OCI-LY7 (cell line): ENCODE results near the gene VPS37D. TPM values are rescaled to one million over a fixed set of nuclear protein-coding genes. Genes with fewer than 3 reads are reported as not detected.

Source experiments
- BruUV-seq: library from RNA; stranded (reverse); fragments of 400-500 nt; replicated peaks from 2 replicates; lab custom pipeline; 2021; lab: Mats Ljungman, UMichigan
- CTCF ChIA-PET: fragments of 300-600 bp; sonication (Branson Sonifier 250); formaldehyde crosslinking; loops from one replicate; lab custom pipeline; 2022; ENCODE audit warnings: antibody characterized with exemption; ENCODE audit not compliant: unreplicated experiment; lab: Charles Lee
- POLR2A ChIA-PET: fragments of 300-600 bp; sonication (Branson Sonifier 250); formaldehyde crosslinking; loops from one replicate; lab custom pipeline; 2022; ENCODE audit warnings: antibody characterized with exemption; lab: Charles Lee
- DNase-seq: peaks from one replicate; pipeline ENCODE4 v3.0.0-alpha.2; 2015; ENCODE audit warnings: low spot score
- H2AFZ ChIP-seq: fragments of 200-600 bp; sonication (generic), shearing (Covaris generic); 2 replicates; pipeline ENCODE4 v1.6.1; 2014; ENCODE audit warnings: mild to moderate bottlenecking, antibody characterized with exemption, low read length, moderate library complexity
- H3K27ac ChIP-seq: fragments of 200-600 bp; sonication (generic); 2 replicates; pipeline ENCODE4 v1.5.1; 2014; ENCODE audit warnings: mixed run types, low read depth, mild to moderate bottlenecking, moderate library complexity, low read length, inconsistent platforms; ENCODE audit not compliant: poor library complexity, severe bottlenecking
- H3K36me3 ChIP-seq: fragments of 200-600 bp; sonication (generic); 2 replicates; pipeline ENCODE4 v1.6.1; 2014; ENCODE audit warnings: mild to moderate bottlenecking, antibody characterized with exemption, low read length, moderate library complexity, mixed read lengths; ENCODE audit not compliant: insufficient read depth
- H3K4me1 ChIP-seq: fragments of 200-600 bp; sonication (generic); 2 replicates; pipeline ENCODE4 v1.5.1; 2014; ENCODE audit warnings: mild to moderate bottlenecking, low read length; ENCODE audit not compliant: insufficient read depth, poor library complexity, severe bottlenecking
- H3K4me2 ChIP-seq: fragments of 200-600 bp; sonication (generic); 2 replicates; pipeline ENCODE4 v1.6.1; 2014; ENCODE audit warnings: mild to moderate bottlenecking, low read length
- H3K4me3 ChIP-seq: fragments of 200-600 bp; sonication (generic); 2 replicates; pipeline ENCODE4 v1.5.1; 2014; ENCODE audit warnings: mild to moderate bottlenecking, low read depth, low read length; ENCODE audit not compliant: poor library complexity, severe bottlenecking
- H3K79me2 ChIP-seq: fragments of 200-600 bp; sonication (generic); 2 replicates; pipeline ENCODE4 v1.6.1; 2016; ENCODE audit warnings: low read depth, mild to moderate bottlenecking, low read length, moderate library complexity, mixed read lengths; ENCODE audit not compliant: insufficient read depth
- H3K9me2 ChIP-seq: fragments of 200-600 bp; sonication (generic); 2 replicates; pipeline ENCODE4 v1.6.1; 2016; ENCODE audit warnings: mild to moderate bottlenecking, low read length, mixed read lengths; ENCODE audit not compliant: insufficient read depth
- H3K9me3 ChIP-seq: fragments of 200-600 bp; sonication (generic); 2 replicates; pipeline ENCODE4 v1.6.1; 2014; ENCODE audit warnings: mild to moderate bottlenecking, mixed run types, low read length, mixed read lengths
- H4K20me1 ChIP-seq: fragments of 200-600 bp; sonication (generic); 2 replicates; pipeline ENCODE4 v1.6.1; 2014; ENCODE audit warnings: mild to moderate bottlenecking, antibody characterized with exemption, low read length, moderate library complexity, mixed read lengths; ENCODE audit not compliant: insufficient read depth
- EZH2phosphoT487 ChIP-seq: fragments of 200-600 bp; sonication (generic); IDR thresholded peaks from 2 replicates; pipeline ENCODE4 v1.6.1; 2018; ENCODE audit warnings: low read depth, borderline replicate concordance, mild to moderate bottlenecking, mixed run types, antibody characterized with exemption, low read length, moderate library complexity, mixed read lengths
- intact Hi-C: fragments of 100-400 bp; cut with micrococcal nuclease; formaldehyde crosslinking; loops from one replicate; pipeline ENCODE4 v1.10.0; 2022; ENCODE audit not compliant: unreplicated experiment
- total RNA-seq, 2 experiments: library from RNA; depleted of rRNA in 1 of 2; stranded (reverse); fragments of >200 nt in 1 of 2; shearing (Covaris generic) in 1 of 2; gene quantifications; 2 replicates each; pipeline ENCODE4 v1.2.3, GENCODE V29; 2014 to 2022
- TF ChIP-seq, protein P1 (sequence below): fragments of 200-600 bp; sonication (generic); conservative IDR thresholded peaks from 2 replicates; pipeline ENCODE4 v1.5.1; 2014; ENCODE audit warnings: mild to moderate bottlenecking, antibody characterized with exemption, low read length, moderate library complexity, mixed read lengths

VPS37D gene
- total RNA-seq, 2 experiments from 2014 or later = 5.3 TPM

DNA sequence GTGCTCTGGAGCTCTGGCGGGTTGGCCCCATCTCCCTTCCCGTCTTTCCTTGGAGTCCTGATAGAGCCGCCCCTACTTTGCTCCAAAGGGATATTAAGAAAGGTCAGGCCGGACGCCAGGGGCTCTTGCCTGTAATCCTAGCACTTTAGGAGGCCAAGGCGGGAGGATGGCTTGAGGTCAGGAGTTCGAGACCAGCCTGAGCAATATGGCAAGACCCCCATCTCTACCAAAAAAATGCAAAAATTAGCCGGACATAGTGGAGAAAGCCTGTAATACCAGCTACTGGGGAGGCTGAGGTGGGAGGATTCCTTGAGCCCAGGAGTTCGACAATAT is 43.0 kb upstream of the VPS37D start:
- H3K36me3 ChIP-seq = no peaks in the 10 kb centered on the region
- no peak overlapping the region for H3K27ac ChIP-seq
- no peak overlapping the region for H2AFZ ChIP-seq
- H3K4me1 ChIP-seq = no peaks in the 10 kb centered on the region
- ChIA-PET CTCF (no interaction called here), POLR2A (interaction anchor here (0.6 kb wide), 1 partner anchor 106 kb away, joined by 3 read pairs; no protein-coding TSS in a partner anchor)
- H3K9me2 ChIP-seq = no peaks in the 10 kb centered on the region
- no peak overlapping the region for H3K4me3 ChIP-seq
- H3K4me2 ChIP-seq = no peak overlapping the region
- no peaks in the 10 kb centered on the region for H4K20me1 ChIP-seq
- no peak for DNase-seq
- intact Hi-C loops = no loop called here
- TF ChIP-seq, protein P1, sequence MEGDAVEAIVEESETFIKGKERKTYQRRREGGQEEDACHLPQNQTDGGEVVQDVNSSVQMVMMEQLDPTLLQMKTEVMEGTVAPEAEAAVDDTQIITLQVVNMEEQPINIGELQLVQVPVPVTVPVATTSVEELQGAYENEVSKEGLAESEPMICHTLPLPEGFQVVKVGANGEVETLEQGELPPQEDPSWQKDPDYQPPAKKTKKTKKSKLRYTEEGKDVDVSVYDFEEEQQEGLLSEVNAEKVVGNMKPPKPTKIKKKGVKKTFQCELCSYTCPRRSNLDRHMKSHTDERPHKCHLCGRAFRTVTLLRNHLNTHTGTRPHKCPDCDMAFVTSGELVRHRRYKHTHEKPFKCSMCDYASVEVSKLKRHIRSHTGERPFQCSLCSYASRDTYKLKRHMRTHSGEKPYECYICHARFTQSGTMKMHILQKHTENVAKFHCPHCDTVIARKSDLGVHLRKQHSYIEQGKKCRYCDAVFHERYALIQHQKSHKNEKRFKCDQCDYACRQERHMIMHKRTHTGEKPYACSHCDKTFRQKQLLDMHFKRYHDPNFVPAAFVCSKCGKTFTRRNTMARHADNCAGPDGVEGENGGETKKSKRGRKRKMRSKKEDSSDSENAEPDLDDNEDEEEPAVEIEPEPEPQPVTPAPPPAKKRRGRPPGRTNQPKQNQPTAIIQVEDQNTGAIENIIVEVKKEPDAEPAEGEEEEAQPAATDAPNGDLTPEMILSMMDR = no peak
- TF ChIP-seq EZH2phosphoT487 = no peak
- H3K9me3 ChIP-seq = no peaks in the 10 kb centered on the region
- BruUV-seq = no TSS peak
- no peaks in the 10 kb centered on the region for H3K79me2 ChIP-seq

DNA sequence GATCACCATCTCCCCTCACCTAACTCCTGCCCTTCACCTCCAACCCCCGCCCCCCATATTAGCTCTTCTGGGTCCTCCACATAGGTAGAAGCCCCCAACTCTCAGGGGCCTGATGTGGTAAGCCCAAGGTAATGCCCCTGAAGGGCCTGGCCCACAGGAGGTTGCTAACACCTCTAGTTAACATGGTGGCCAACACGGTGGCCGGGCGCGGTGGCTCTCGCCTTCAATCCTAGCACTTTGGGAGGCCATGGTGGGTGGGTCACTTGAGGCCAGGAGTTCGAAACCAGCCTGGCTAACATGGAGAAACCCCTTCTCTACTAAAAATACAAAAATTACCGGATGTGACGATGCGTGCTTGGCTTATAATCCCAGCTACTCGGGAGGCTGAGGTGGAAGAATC is 42.4 kb upstream of the VPS37D start:
- ChIA-PET CTCF (no interaction called here), POLR2A (interaction anchor here (0.6 kb wide), 2 partner anchors 10 to 106 kb away, joined by 3 read pairs; no protein-coding TSS in a partner anchor)
- Histone ChIP-seq H3K79me2 (no peaks in the 10 kb centered on the region), H3K36me3 (no peaks in the 10 kb centered on the region), H3K9me2 (no peaks in the 10 kb centered on the region), H3K9me3 (no peaks in the 10 kb centered on the region), H3K4me3 (no peak overlapping the region), H3K4me1 (no peaks in the 10 kb centered on the region), H3K27ac (no peak overlapping the region), H3K4me2 (no peak overlapping the region), H4K20me1 (no peaks in the 10 kb centered on the region), H2AFZ (no peak overlapping the region)
- intact Hi-C loops = no loop called here
- TF ChIP-seq, protein P1 = no peak
- no peak for TF ChIP-seq EZH2phosphoT487
- DNase-seq = no peak
- BruUV-seq = no TSS peak

- DNase-seq = no peak
- POLR2A ChIA-PET = no interaction called here
- intact Hi-C loops = no loop called here
- Histone ChIP-seq H3K79me2 (no peaks in the 10 kb centered on the region), H2AFZ (no peak overlapping the region), H3K4me3 (no peak overlapping the region), H3K27ac (no peak overlapping the region), H3K36me3 (no peaks in the 10 kb centered on the region), H4K20me1 (no peaks in the 10 kb centered on the region), H3K9me2 (no peaks in the 10 kb centered on the region), H3K4me2 (no peak overlapping the region), H3K9me3 (no peaks in the 10 kb centered on the region), H3K4me1 (no peaks in the 10 kb centered on the region)
- TF ChIP-seq, protein P1 = no peak
- no peak for TF ChIP-seq EZH2phosphoT487
- no TSS peak for BruUV-seq
- CTCF ChIA-PET = no interaction called here
These were observed 40.8 kb upstream of the VPS37D start for GRCh38 chr7:73626814-73627213.
